SK-N-SH treated with all-trans-retinoic acid at 6 μM for 48 hours (cell line): Measurements from ENCODE around the gene OCA2.

Experiments used
- ATAC-seq: fragments of 200-7000 bp; cut with Tn5 transposase; 3 replicates; pipeline ENCODE4 v1.9.1; 2020; ENCODE audit warnings: mild to moderate bottlenecking, moderate library complexity
- ARNTL ChIP-seq: fragments of 450-650 bp; formaldehyde crosslinking; IDR thresholded peaks from 2 replicates; pipeline ENCODE4 v1.5.0; 2020; ENCODE audit warnings: low read depth, mild to moderate bottlenecking, moderate library complexity, borderline replicate concordance
- BACH2 ChIP-seq: fragments of 250-450 bp; sonication (Bioruptor Pico); IDR thresholded peaks from 2 replicates; pipeline ENCODE4 v1.9.0; 2021; ENCODE audit warnings: mild to moderate bottlenecking, borderline replicate concordance
- CREB5 ChIP-seq: fragments of 250-450 bp; sonication (Bioruptor Pico); IDR thresholded peaks from 2 replicates; pipeline ENCODE4 v1.5.1; 2020; ENCODE audit warnings: low read depth, mild to moderate bottlenecking, moderate library complexity
- CSDC2 ChIP-seq: fragments of 250-450 bp; sonication (Bioruptor Pico); IDR thresholded peaks from 2 replicates; pipeline ENCODE4 v1.5.0; 2020; ENCODE audit warnings: mild to moderate bottlenecking, moderate library complexity
- CSRNP3 ChIP-seq: fragments of 250-450 bp; sonication (Bioruptor Pico); IDR thresholded peaks from 2 replicates; pipeline ENCODE4 v1.5.1; 2021; ENCODE audit warnings: mild to moderate bottlenecking, moderate library complexity
- ESRRG ChIP-seq: fragments of 250-450 bp; sonication (Bioruptor Pico); IDR thresholded peaks from 2 replicates; pipeline ENCODE4 v1.6.1; 2021; ENCODE audit warnings: mild to moderate bottlenecking
- GLIS3 ChIP-seq: fragments of 250-450 bp; sonication (Bioruptor Pico); IDR thresholded peaks from 2 replicates; pipeline ENCODE4 v1.5.0; 2020; ENCODE audit warnings: mild to moderate bottlenecking, moderate library complexity
- ISL1 ChIP-seq: fragments of 250-450 bp; sonication (Bioruptor Pico); IDR thresholded peaks from 2 replicates; pipeline ENCODE4 v2.1.2; 2022; ENCODE audit warnings: mild to moderate bottlenecking, moderate library complexity
- OSR1 ChIP-seq: fragments of 250-450 bp; sonication (Bioruptor Pico); IDR thresholded peaks from 2 replicates; pipeline ENCODE4 v1.8.0; 2022; ENCODE audit warnings: moderate library complexity, mild to moderate bottlenecking, inconsistent platforms
- PATZ1 ChIP-seq: fragments of 250-450 bp; sonication (Bioruptor Pico); IDR thresholded peaks from 2 replicates; pipeline ENCODE4 v1.8.0; 2020; ENCODE audit warnings: mild to moderate bottlenecking, moderate library complexity, borderline replicate concordance
- POU6F1 ChIP-seq: fragments of 250-450 bp; sonication (Bioruptor Pico); IDR thresholded peaks from 2 replicates; pipeline ENCODE4 v1.8.0; 2021; ENCODE audit warnings: low read depth, mild to moderate bottlenecking, moderate library complexity, borderline replicate concordance
- PPARA ChIP-seq: fragments of 250-450 bp; sonication (Bioruptor Pico); IDR thresholded peaks from 2 replicates; pipeline ENCODE4 v1.5.0; 2020; ENCODE audit warnings: mild to moderate bottlenecking, borderline replicate concordance
- RARB ChIP-seq: fragments of 250-450 bp; sonication (Bioruptor Pico); IDR thresholded peaks from 2 replicates; pipeline ENCODE4 v1.8.0; 2021; ENCODE audit warnings: mild to moderate bottlenecking, moderate library complexity
- SNAI2 ChIP-seq: fragments of 250-450 bp; sonication (Bioruptor Pico); IDR thresholded peaks from 2 replicates; pipeline ENCODE4 v1.5.0; 2020; ENCODE audit warnings: mild to moderate bottlenecking, moderate library complexity
- TOX ChIP-seq: fragments of 250-450 bp; sonication (Bioruptor Pico); IDR thresholded peaks from 2 replicates; pipeline ENCODE4 v1.8.0; 2021; ENCODE audit warnings: mild to moderate bottlenecking, moderate library complexity, borderline replicate concordance
- TSHZ2 ChIP-seq: fragments of 250-450 bp; sonication (Bioruptor Pico); IDR thresholded peaks from 2 replicates; pipeline ENCODE4 v1.5.0; 2020; ENCODE audit warnings: mild to moderate bottlenecking, moderate library complexity
- ZFP3 ChIP-seq: fragments of 250-450 bp; sonication (Bioruptor Pico); IDR thresholded peaks from 2 replicates; pipeline ENCODE4 v1.5.0; 2020; ENCODE audit warnings: mild to moderate bottlenecking, moderate library complexity
- ZNF565 ChIP-seq: fragments of 450-650 bp; formaldehyde crosslinking; conservative IDR thresholded peaks from 2 replicates; pipeline ENCODE4 v1.5.0; 2020; ENCODE audit warnings: low read depth, mild to moderate bottlenecking, moderate library complexity
- ZNF70 ChIP-seq: fragments of 450-650 bp; formaldehyde crosslinking; IDR thresholded peaks from 2 replicates; pipeline ENCODE4 v1.5.0; 2020; ENCODE audit warnings: mild to moderate bottlenecking, moderate library complexity
- ZNF8 ChIP-seq: fragments of 450-650 bp; formaldehyde crosslinking; IDR thresholded peaks from 2 replicates; pipeline ENCODE4 v1.5.0; 2020; ENCODE audit warnings: mild to moderate bottlenecking, moderate library complexity

Gene OCA2

DNA sequence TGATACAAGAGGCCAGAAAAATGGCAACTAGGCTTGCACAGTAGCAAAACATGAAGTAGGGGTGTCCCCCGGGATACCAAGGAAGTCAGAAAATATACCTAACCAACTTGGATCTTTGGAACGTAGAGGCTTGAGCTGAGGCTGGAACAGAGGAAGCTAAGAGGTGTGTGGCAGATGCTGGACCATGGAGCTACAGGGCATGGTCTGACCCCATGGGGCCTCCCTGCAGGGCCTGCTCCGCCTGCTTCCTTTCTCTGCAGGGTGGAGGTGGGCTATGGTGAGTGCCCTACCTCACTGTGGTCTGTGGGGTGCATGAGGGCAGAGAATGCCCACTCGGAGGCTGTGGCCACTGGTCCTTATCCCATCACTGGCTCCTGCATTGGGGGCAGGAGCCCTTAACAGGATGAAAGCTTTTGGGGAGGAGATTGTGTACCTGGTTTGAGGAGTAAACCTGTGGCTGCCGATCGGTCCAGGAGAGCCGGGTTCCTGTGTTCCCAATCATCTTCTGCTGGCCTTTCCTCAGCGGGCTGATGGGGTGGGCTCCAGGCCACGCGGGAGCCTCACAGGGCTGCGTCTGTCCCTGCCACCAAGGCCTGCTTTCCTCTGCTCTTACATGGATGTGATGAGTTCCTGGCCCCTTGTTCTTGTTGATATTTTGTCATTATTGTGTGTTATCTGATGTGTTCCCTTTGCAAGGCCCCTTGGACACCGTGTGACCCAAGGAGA is 96.8 kb downstream of the OCA2 start:
- no peak for ATAC-seq
- TF ChIP-seq ESRRG (CRISPR knock-in tag) = no peak

- TF ChIP-seq BACH2 (CRISPR knock-in tag) = no peak
- TF ChIP-seq GLIS3 (CRISPR knock-in tag) = no peak
- no peak for TF ChIP-seq OSR1 (CRISPR knock-in tag)
- no peak for TF ChIP-seq PPARA (CRISPR knock-in tag)
- no peak for TF ChIP-seq ZNF8 (CRISPR knock-in tag)
- TF ChIP-seq ARNTL (CRISPR knock-in tag) = no peak
- no peak for TF ChIP-seq PATZ1 (CRISPR knock-in tag)
- TF ChIP-seq ESRRG (CRISPR knock-in tag) = no peak
- TF ChIP-seq SNAI2 (CRISPR knock-in tag) = no peak
- no peak for TF ChIP-seq ZNF70 (CRISPR knock-in tag)
- TF ChIP-seq CSRNP3 (CRISPR knock-in tag) = no peak
- TF ChIP-seq CREB5 (CRISPR knock-in tag) = no peak
- no peak for TF ChIP-seq RARB (CRISPR knock-in tag)
- no peak for TF ChIP-seq ZNF565
- no peak for TF ChIP-seq TSHZ2 (CRISPR knock-in tag)
- no peak for TF ChIP-seq TOX (CRISPR knock-in tag)
- TF ChIP-seq POU6F1 (CRISPR knock-in tag) = no peak
- no peak for TF ChIP-seq CSDC2 (CRISPR knock-in tag)
- no peak for TF ChIP-seq ZFP3 (CRISPR knock-in tag)
- no peak for ATAC-seq
Measured at GRCh38 chr15:28001641-28002040, 97.5 kb downstream of the OCA2 start.

GRCh38 chr15:27993996-27994780 is 104.9 kb downstream of the OCA2 start:
- no peak for ATAC-seq
- TF ChIP-seq PPARA (CRISPR knock-in tag) (no peak), PATZ1 (CRISPR knock-in tag) (no peak), CSRNP3 (CRISPR knock-in tag) (no peak), ISL1 (CRISPR knock-in tag) (no peak), POU6F1 (CRISPR knock-in tag) (no peak), ZNF8 (CRISPR knock-in tag) (no peak), SNAI2 (CRISPR knock-in tag) (no peak)
